22Rv1 (cell line): Measurements from ENCODE around the gene MAMLD1.

ENCODE experiments used
- CTCF ChIP-seq: fragments of 450-650 bp; IDR thresholded peaks from 2 replicates; pipeline ENCODE4 v1.5.1; 2017; ENCODE audit warnings: mild to moderate bottlenecking
- ZFX ChIP-seq: fragments of 450-650 bp; IDR thresholded peaks from 2 replicates; pipeline ENCODE4 v1.6.1; 2017; ENCODE audit warnings: antibody characterized with exemption, borderline replicate concordance

GRCh38 chrX:150475461-150475860, 112.3 kb downstream of the MAMLD1 start:
- TF ChIP-seq CTCF: no peak
- no peak for TF ChIP-seq ZFX
